Sigmoid colon (tissue), 7 donors: ENCODE measurements around the gene PTPN3. TPM values are rescaled to one million over a fixed set of nuclear protein-coding genes. Genes with fewer than 3 reads are reported as not detected.

Experiments used
- DNase-seq: peaks from one replicate; pipeline ENCODE4 v3.0.0-alpha.2; 2019
- H3K27ac ChIP-seq, 4 donors: fragments of 200-600 bp; sonication (generic); one replicate each; pipeline ENCODE4 v1.5.1; 2016 to 2019; ENCODE audit warnings: mild to moderate bottlenecking in 1 of 4
- H3K27me3 ChIP-seq, 3 donors: fragments of 200-600 bp; sonication (generic); one replicate each; pipeline ENCODE4 v1.5.1; 2019; ENCODE audit warnings: mild to moderate bottlenecking in 1 of 3
- H3K36me3 ChIP-seq, 4 donors: fragments of 200-600 bp; sonication (generic); one replicate each; pipeline ENCODE4 v1.5.1; 2016 to 2019
- H3K4me1 ChIP-seq, 4 donors: fragments of 200-600 bp; sonication (generic); one replicate each; pipeline ENCODE4 v1.5.1; 2017 to 2019
- H3K4me3 ChIP-seq, 4 donors: fragments of 200-600 bp; sonication (generic); one replicate each; pipeline ENCODE4 v1.5.1; 2017 to 2019; ENCODE audit warnings: mild to moderate bottlenecking in 2 of 4, moderate library complexity in 1 of 4
- H3K9me3 ChIP-seq, 4 donors: fragments of 200-600 bp in 3 of 4; sonication (generic) in 3 of 4; one replicate each; pipeline versions ENCODE4 v1.5.1 to v1.6.1; 2013 to 2019
- CTCF ChIP-seq, 4 experiments: fragments of 450-650 bp in 3 of 4; fragments of 200-600 bp in 1 of 4; IDR thresholded peaks; one replicate each; pipeline ENCODE4 v1.5.1; 2016 to 2019; ENCODE audit warnings: antibody characterized with exemption in 4 of 4, mild to moderate bottlenecking in 3 of 4, moderate library complexity in 2 of 4
- EP300 ChIP-seq, 4 donors: sonication (generic); formaldehyde crosslinking; IDR thresholded peaks; one replicate each; pipeline ENCODE4 v1.6.1; 2017; ENCODE audit warnings: antibody characterized with exemption in 4 of 4
- POLR2A ChIP-seq, 2 donors: fragments of 450-650 bp; IDR thresholded peaks; one replicate each; pipeline ENCODE4 v1.6.1; 2016; ENCODE audit warnings: antibody characterized with exemption in 2 of 2, mild to moderate bottlenecking in 2 of 2, moderate library complexity in 2 of 2
- POLR2AphosphoS5 ChIP-seq, 4 donors: sonication (generic); formaldehyde crosslinking; IDR thresholded peaks; one replicate each; pipeline ENCODE4 v1.6.1; 2017; ENCODE audit warnings: antibody characterized with exemption in 4 of 4
- WGBS, 2 donors: extraction: QIAGEN DNeasy Blood & Tissue Kit; methylation state at CpG; one replicate each; pipeline ENCODE4 v1.1.7; 2013; 5-methylcytosine and 5-hydroxymethylcytosine counted together
- intact Hi-C: fragments of 100-400 bp; cut with DNase I; formaldehyde crosslinking; loops from one replicate; pipeline ENCODE4 v1.15.1; 2023
- polyA plus RNA-seq, 3 donors: library from polyadenylated mRNA; stranded (reverse); fragments of 200-250 nt; gene quantifications; one replicate each; pipeline ENCODE4 v1.2.3, GENCODE V29; 2013
- total RNA-seq, 4 donors: library from RNA; depleted of rRNA; stranded (reverse); fragments of >200 nt; gene quantifications; one replicate each; pipeline ENCODE4 v1.1.0, GENCODE V29; 2016
- donor health status: healthy with polysubstance abuse.
- donor health status: Bipolar disorder and iron deficiency.
- donor health status: healthy.

The PTPN3 gene
- total and polyA plus RNA-seq, 7 donors: 1.3 to 25.0 (median 2.5) TPM

- no peak for DNase-seq
- no peaks in the 10 kb centered on the region for H3K27me3 ChIP-seq
- no peaks in the 10 kb centered on the region for H3K9me3 ChIP-seq
- H3K4me3 ChIP-seq: no peak overlapping the region
- H3K27ac ChIP-seq: no peak overlapping the region
- intact Hi-C loops: no loop called here
- H3K36me3 ChIP-seq: no peaks in the 10 kb centered on the region
- H3K4me1 ChIP-seq: no peaks in the 10 kb centered on the region
- WGBS, 2 donors: 93 to 96% methylated on average over 2 of the region's 2 CpGs
- TF ChIP-seq POLR2A (IDR thresholded peaks at IDR 0.05): no peak
- no peak for TF ChIP-seq POLR2AphosphoS5 (IDR thresholded peaks at IDR 0.05)
- no peak for TF ChIP-seq EP300 (IDR thresholded peaks at IDR 0.05)
- TF ChIP-seq CTCF (IDR thresholded peaks at IDR 0.05): no peak
Observed at GRCh38 chr9:109479822-109480221, 18.3 kb downstream of the PTPN3 start.

GRCh38 chr9:109478665-109479380 is 19.3 kb downstream of the PTPN3 start:
- WGBS, 2 donors: 85 to 95% methylated on average over 10 of the region's 10 CpGs
- H3K4me1 ChIP-seq: no peaks in the 10 kb centered on the region
- H3K36me3 ChIP-seq: no peaks in the 10 kb centered on the region
- H3K4me3 ChIP-seq: no peak overlapping the region
- H3K9me3 ChIP-seq: no peaks in the 10 kb centered on the region
- no peak for DNase-seq
- TF ChIP-seq POLR2A (IDR thresholded peaks at IDR 0.05) (no peak), POLR2AphosphoS5 (IDR thresholded peaks at IDR 0.05) (no peak), CTCF (IDR thresholded peaks at IDR 0.05) (no peak), EP300 (IDR thresholded peaks at IDR 0.05) (no peak)
- no peak overlapping the region for H3K27ac ChIP-seq
- intact Hi-C loops: no loop called here
- no peaks in the 10 kb centered on the region for H3K27me3 ChIP-seq

- no peak overlapping the region for H3K4me3 ChIP-seq
- intact Hi-C loops: no loop called here
- H3K36me3 ChIP-seq: no peaks in the 10 kb centered on the region
- DNase-seq: no peak
- no peaks in the 10 kb centered on the region for H3K4me1 ChIP-seq
- TF ChIP-seq POLR2AphosphoS5 (IDR thresholded peaks at IDR 0.05) (no peak), EP300 (IDR thresholded peaks at IDR 0.05) (no peak), CTCF (IDR thresholded peaks at IDR 0.05) (no peak), POLR2A (IDR thresholded peaks at IDR 0.05) (no peak)
- peak overlapping the region in 1 of 4 donors; percentile 9 for H3K27ac ChIP-seq
- no peaks in the 10 kb centered on the region for H3K9me3 ChIP-seq
- no peaks in the 10 kb centered on the region for H3K27me3 ChIP-seq
- WGBS, 2 donors: 45 to 67% methylated on average over 7 of the region's 7 CpGs
Observed at GRCh38 chr9:109478051-109478563, 20.0 kb downstream of the PTPN3 start.

- Histone ChIP-seq H3K4me1 (no peaks in the 10 kb centered on the region), H3K36me3 (no peaks in the 10 kb centered on the region), H3K27me3 (no peaks in the 10 kb centered on the region), H3K27ac (peak overlapping the region in 1 of 4 donors; percentile 9), H3K4me3 (no peak overlapping the region), H3K9me3 (no peaks in the 10 kb centered on the region)
- DNase-seq: no peak
- 14 to 44% methylated on average over 11 of the region's 11 CpGs for WGBS, 2 donors
- no peak for TF ChIP-seq CTCF (IDR thresholded peaks at IDR 0.05)
- no peak for TF ChIP-seq POLR2AphosphoS5 (IDR thresholded peaks at IDR 0.05)
- TF ChIP-seq POLR2A (IDR thresholded peaks at IDR 0.05): no peak
- TF ChIP-seq EP300 (IDR thresholded peaks at IDR 0.05): no peak
- intact Hi-C loops: no loop called here
Observed at GRCh38 chr9:109477258-109478050, 20.7 kb downstream of the PTPN3 start.
